HCT116 (cell line): ENCODE data around the gene ERMAP. TPM values are rescaled to one million over a fixed set of nuclear protein-coding genes. Genes with fewer than 3 reads are reported as not detected.

Experiments
- ATAC-seq: fragments of 200-7000 bp; cut with Tn5 transposase; 2 replicates; pipeline ENCODE4 v1.9.1; 2020; ENCODE audit warnings: mild to moderate bottlenecking, moderate library complexity
- BruUV-seq: library from RNA; stranded (reverse); fragments of 400-500 nt; replicated peaks from 2 replicates; lab custom pipeline; 2021; lab: Mats Ljungman, UMichigan
- CTCF ChIA-PET: fragments of 300-600 bp; sonication (Branson Sonifier 250); formaldehyde crosslinking; loops from one replicate; lab custom pipeline; 2021; ENCODE audit warnings: antibody characterized with exemption; lab: Charles Lee
- POLR2A ChIA-PET: fragments of 300-600, 350-600 bp; sonication (Branson Sonifier 250); formaldehyde crosslinking; loops from one replicate; lab custom pipeline; 2021; ENCODE audit warnings: antibody characterized with exemption; lab: Charles Lee
- RAD21 ChIA-PET, 2 experiments: fragments of 300-600 bp; sonication (Branson Sonifier 250); formaldehyde crosslinking; loops; one replicate each; lab custom pipeline; 2023; ENCODE audit warnings: low total read pairs in 2 of 2; ENCODE audit not compliant: uncharacterized antibody in 2 of 2, unreplicated experiment in 2 of 2, low non-redundant PET in 1 of 2; lab: Charles Lee
- DNase-seq: peaks from one replicate; pipeline ENCODE4 v3.0.0-alpha.2; 2010; ENCODE audit warnings: low read depth, low spot score
- H2AFZ ChIP-seq: fragments of 200-600 bp; shearing (Covaris generic), sonication (generic); 2 replicates; pipeline ENCODE4 v1.6.1; 2017; ENCODE audit warnings: low read depth, mixed run types, mixed read lengths, antibody characterized with exemption, low read length; ENCODE audit not compliant: poor library complexity, severe bottlenecking
- H3K27ac ChIP-seq: 2 replicates; pipeline ENCODE4 v1.5.1; 2012; ENCODE audit warnings: low read depth, low read length
- H3K27me3 ChIP-seq: fragments of 200-600 bp; sonication (generic); 2 replicates; pipeline ENCODE4 v1.6.1; 2016; ENCODE audit warnings: mixed run types, low read length, mixed read lengths; ENCODE audit not compliant: insufficient read depth
- H3K36me3 ChIP-seq, 2 experiments: fragments of 200-500 bp in 1 of 2; fragments of 200-600 bp in 1 of 2; sonication (Bioruptor generic) in 1 of 2; sonication (generic) in 1 of 2; 2 replicates each; pipeline versions ENCODE4 v1.5.1 to v1.6.1; 2014 to 2016; ENCODE audit warnings: low read length in 2 of 2, inconsistent platforms in 1 of 2, mixed read lengths in 1 of 2, mixed run types in 1 of 2; ENCODE audit not compliant: insufficient read depth in 2 of 2, control insufficient read depth in 1 of 2
- H3K4me1 ChIP-seq, 2 experiments: fragments of 200-600 bp in 1 of 2; sonication (generic) in 1 of 2; 2 replicates each; pipeline versions ENCODE4 v1.5.1 to v1.6.1; 2012 to 2017; ENCODE audit warnings: low read length in 2 of 2, inconsistent platforms in 1 of 2, mild to moderate bottlenecking in 1 of 2, mixed read lengths in 1 of 2, mixed run types in 1 of 2, moderate library complexity in 1 of 2; ENCODE audit not compliant: insufficient read depth in 2 of 2, control insufficient read depth in 1 of 2
- H3K4me2 ChIP-seq: fragments of 200-600 bp; sonication (generic); 2 replicates; pipeline ENCODE4 v1.6.1; 2017; ENCODE audit warnings: mixed run types, low read length, mixed read lengths
- H3K4me3 ChIP-seq, 2 experiments: fragments of 200-600 bp in 1 of 2; sonication (generic) in 1 of 2; replicated peaks in 1 of 2; 2 replicates each; pipeline ENCODE4 v1.5.1; 2011 to 2016; ENCODE audit warnings: low read length in 2 of 2, control low read depth in 1 of 2, low read depth in 1 of 2, mild to moderate bottlenecking in 1 of 2, mixed read lengths in 1 of 2, mixed run types in 1 of 2
- H3K79me2 ChIP-seq: fragments of 200-600 bp; sonication (generic); 2 replicates; pipeline ENCODE4 v1.6.1; 2017; ENCODE audit warnings: mild to moderate bottlenecking, mixed run types, low read length, moderate library complexity, mixed read lengths; ENCODE audit not compliant: insufficient read depth
- H3K9ac ChIP-seq: fragments of 200-600 bp; sonication (generic); 2 replicates; pipeline ENCODE4 v1.6.1; 2016; ENCODE audit warnings: low read length, mixed read lengths
- H3K9me2 ChIP-seq: fragments of 200-600 bp; sonication (generic), shearing (Covaris generic); 2 replicates; pipeline ENCODE4 v1.6.1; 2017; ENCODE audit warnings: mixed run types, mild to moderate bottlenecking, moderate library complexity; ENCODE audit not compliant: insufficient read depth
- H3K9me3 ChIP-seq, 2 experiments: fragments of 200-500 bp in 1 of 2; fragments of 200-600 bp in 1 of 2; sonication (Bioruptor generic) in 1 of 2; sonication (generic) in 1 of 2; 2 replicates each; pipeline ENCODE4 v1.6.1; 2014 to 2017; ENCODE audit warnings: low read length in 2 of 2, mixed read lengths in 2 of 2, inconsistent platforms in 1 of 2, low read depth in 1 of 2, mild to moderate bottlenecking in 1 of 2, mixed run types in 1 of 2, moderate library complexity in 1 of 2; ENCODE audit not compliant: control insufficient read depth in 1 of 2, insufficient read depth in 1 of 2
- H4K20me1 ChIP-seq: fragments of 200-600 bp; sonication (generic), shearing (Covaris generic); 2 replicates; pipeline ENCODE4 v1.6.1; 2017; ENCODE audit warnings: mixed run types, mild to moderate bottlenecking, moderate library complexity; ENCODE audit not compliant: insufficient read depth
- CBX3 ChIP-seq: IDR thresholded peaks from 2 replicates; pipeline ENCODE4 v1.6.1; 2012; ENCODE audit warnings: low read depth
- CTCF ChIP-seq, 3 experiments: fragments of 200-600 bp in 1 of 3; sonication (generic) in 1 of 3; IDR thresholded peaks in 2 of 3; conservative IDR thresholded peaks in 1 of 3; 2 replicates each; pipeline ENCODE4 v1.5.1; 2012 to 2017; ENCODE audit warnings: low read depth in 2 of 3, low read length in 2 of 3, antibody characterized with exemption in 1 of 3, borderline replicate concordance in 1 of 3, control low read depth in 1 of 3, mild to moderate bottlenecking in 1 of 3, mixed read lengths in 1 of 3, mixed run types in 1 of 3, moderate library complexity in 1 of 3; ENCODE audit not compliant: insufficient read depth in 1 of 3
- EGR1 ChIP-seq: IDR thresholded peaks from 2 replicates; pipeline ENCODE4 v1.6.1; 2012; ENCODE audit warnings: low read depth
- ELF1 ChIP-seq: IDR thresholded peaks from 2 replicates; pipeline ENCODE4 v1.6.1; 2012; ENCODE audit warnings: low read depth, borderline replicate concordance
- JUND ChIP-seq: IDR thresholded peaks from 2 replicates; pipeline ENCODE4 v1.6.1; 2012
- MAX ChIP-seq: IDR thresholded peaks from 2 replicates; pipeline ENCODE4 v1.6.1; 2012
- POLR2A ChIP-seq: IDR thresholded peaks from 2 replicates; pipeline ENCODE4 v1.7.0; 2011; ENCODE audit warnings: borderline replicate concordance; ENCODE audit not compliant: insufficient read depth, insufficient read length; ENCODE audit errors: extremely low read depth
- POLR2AphosphoS5 ChIP-seq: IDR thresholded peaks from 2 replicates; pipeline ENCODE4 v1.6.1; 2011; ENCODE audit warnings: mild to moderate bottlenecking, low read depth, low read length, moderate library complexity
- SIN3A ChIP-seq: IDR thresholded peaks from 2 replicates; pipeline ENCODE4 v1.6.1; 2012; ENCODE audit warnings: low read depth
- SP1 ChIP-seq: IDR thresholded peaks from 2 replicates; pipeline ENCODE4 v1.6.1; 2012; ENCODE audit warnings: low read depth
- ZFX ChIP-seq: fragments of 450-650 bp; IDR thresholded peaks from 2 replicates; pipeline ENCODE4 v1.6.1; 2017
- intact Hi-C: fragments of 100-400 bp; cut with micrococcal nuclease; formaldehyde crosslinking; loops from 2 replicates; pipeline ENCODE4 v1.10.0; 2022
- total RNA-seq: library from RNA; stranded (reverse); gene quantifications from one replicate; pipeline ENCODE4 v1.2.1, GENCODE V29; 2021; ENCODE audit not compliant: unreplicated experiment
- TF ChIP-seq, protein P1 (sequence below): IDR thresholded peaks from 2 replicates; pipeline ENCODE4 v1.6.1; 2012; ENCODE audit warnings: low read depth
- TF ChIP-seq, protein P2 (sequence below): IDR thresholded peaks from 2 replicates; pipeline ENCODE4 v1.6.1; 2012

The ERMAP gene
- total RNA-seq, 1 experiment from 2014 or later, result 5.4 TPM

DNA sequence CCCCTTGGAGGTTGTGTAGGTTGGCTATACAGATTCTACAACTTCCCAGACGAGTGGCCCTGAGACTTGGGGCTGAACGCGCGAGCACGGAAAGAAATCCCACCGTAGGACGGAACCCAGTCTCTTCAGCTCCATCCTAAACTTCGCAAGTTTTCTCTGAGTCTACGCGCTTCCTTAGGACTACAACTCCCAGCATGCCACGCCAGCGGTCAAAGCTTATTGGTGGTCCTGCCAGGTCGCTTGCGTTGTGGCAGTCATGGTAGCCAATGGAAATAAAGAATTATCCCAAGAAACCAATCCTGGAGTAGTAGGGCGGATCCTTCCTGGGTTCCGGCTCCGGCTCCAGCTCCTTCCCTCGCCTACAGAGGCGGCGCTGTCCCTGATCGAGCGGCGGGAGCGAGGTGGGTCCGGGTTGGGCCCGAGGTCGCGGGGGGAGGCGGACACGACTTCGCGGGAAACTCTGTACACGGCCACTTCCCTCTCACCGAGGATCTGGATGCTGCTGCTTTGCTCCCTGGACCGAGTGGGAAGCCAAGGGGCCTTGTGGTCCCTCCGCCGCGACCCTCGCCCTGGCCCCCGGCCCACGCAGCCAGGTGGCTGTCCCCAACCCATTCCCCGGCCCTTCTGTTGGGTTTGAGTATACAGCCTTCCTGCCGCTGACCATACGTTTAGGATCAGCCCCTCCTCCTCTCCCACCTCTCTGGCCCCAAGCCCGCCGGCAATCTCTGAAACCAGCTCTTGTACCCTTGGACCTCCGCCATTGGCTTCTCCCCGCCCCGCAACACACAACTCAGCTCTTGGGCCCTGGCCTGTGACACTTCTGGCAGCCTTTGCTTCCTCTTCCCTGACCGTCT, 29.6 kb downstream of the ERMAP start, which contains the start of gene ZNF691:
ZNF691 (plus strand) TSS at position 357 of the 854 bp plus-strand sequence. CDS start 3,046 bp downstream, outside the sequence.
- CTCF ChIA-PET, result interaction anchor here (0.7 to 2.2 kb wide), 10 partner anchors 8 to 268 kb away, joined by 3 to 10 read pairs (median 4); partner anchors contain the start of genes C1orf50, ERMAP, P3H1 and SVBP
- Histone ChIP-seq H3K9me2 (no peaks in the 10 kb centered on the region), H3K4me2 (peak within 1 kb of the TSS; percentile 83), H3K79me2 (peaks cover 23% of the 10 kb centered on the region), H3K27me3 (no peaks in the 10 kb centered on the region), H3K9ac (peak within 1 kb of the TSS; percentile 77), H3K36me3 (peaks cover 7 to 8% of the 10 kb centered on the region in 2 experiments; a peak in 3 of 4 replicates), H2AFZ (peak within 1 kb of the TSS; percentile 94), H4K20me1 (no peaks in the 10 kb centered on the region), H3K27ac (peak within 1 kb of the TSS; percentile 53), H3K4me3 (peak within 1 kb of the TSS; percentile 79 to 82), H3K9me3 (no peaks in the 10 kb centered on the region), H3K4me1 (peaks cover 7 to 16% of the 10 kb centered on the region in 2 experiments; a peak in 3 of 4 replicates)
- RAD21 ChIA-PET, result interaction anchor here (0.8 to 1.5 kb wide), 3 partner anchors 80 to 227 kb away, joined by 3 to 7 read pairs (median 4); no protein-coding TSS in a partner anchor
- DNase-seq (peak; percentile 95), ATAC-seq (peak; percentile 99)
- POLR2A ChIA-PET, result interaction anchor here (0.7 to 1.6 kb wide), 9 partner anchors 13 to 326 kb away, joined by 3 to 7 read pairs (median 3); partner anchors contain the start of genes CFAP57, EBNA1BP2 and ERMAP
- TF ChIP-seq MAX (peak; percentile 45; the same call in 1 of the 2 replicates), ZFX (peak; percentile 76), CBX3 (0 out of 2 replicates have a peak, but pooled peaks have one; percentile 13), EGR1 (peak; percentile 64; the same call in 1 of the 2 replicates), CTCF (IDR thresholded peaks at IDR 0.05 in 2 of 3, conservative IDR thresholded peaks at IDR 0.05 in 1 of 3; ENCODE audit: borderline replicate concordance in 1 of 3, insufficient read depth in 1 of 3, low read depth in 2 of 3, low read length in 2 of 3) (peak in 2 of 3 experiments; percentile 32 to 49; a peak in 4 of 6 replicates), SP1 (peak; percentile 100), POLR2A (peak; percentile 67), JUND (no peak), SIN3A (peak; percentile 50), ELF1 (peak; percentile 68; the same call in 1 of the 2 replicates), POLR2AphosphoS5 (peak; percentile 94)
- TF ChIP-seq, protein P1, sequence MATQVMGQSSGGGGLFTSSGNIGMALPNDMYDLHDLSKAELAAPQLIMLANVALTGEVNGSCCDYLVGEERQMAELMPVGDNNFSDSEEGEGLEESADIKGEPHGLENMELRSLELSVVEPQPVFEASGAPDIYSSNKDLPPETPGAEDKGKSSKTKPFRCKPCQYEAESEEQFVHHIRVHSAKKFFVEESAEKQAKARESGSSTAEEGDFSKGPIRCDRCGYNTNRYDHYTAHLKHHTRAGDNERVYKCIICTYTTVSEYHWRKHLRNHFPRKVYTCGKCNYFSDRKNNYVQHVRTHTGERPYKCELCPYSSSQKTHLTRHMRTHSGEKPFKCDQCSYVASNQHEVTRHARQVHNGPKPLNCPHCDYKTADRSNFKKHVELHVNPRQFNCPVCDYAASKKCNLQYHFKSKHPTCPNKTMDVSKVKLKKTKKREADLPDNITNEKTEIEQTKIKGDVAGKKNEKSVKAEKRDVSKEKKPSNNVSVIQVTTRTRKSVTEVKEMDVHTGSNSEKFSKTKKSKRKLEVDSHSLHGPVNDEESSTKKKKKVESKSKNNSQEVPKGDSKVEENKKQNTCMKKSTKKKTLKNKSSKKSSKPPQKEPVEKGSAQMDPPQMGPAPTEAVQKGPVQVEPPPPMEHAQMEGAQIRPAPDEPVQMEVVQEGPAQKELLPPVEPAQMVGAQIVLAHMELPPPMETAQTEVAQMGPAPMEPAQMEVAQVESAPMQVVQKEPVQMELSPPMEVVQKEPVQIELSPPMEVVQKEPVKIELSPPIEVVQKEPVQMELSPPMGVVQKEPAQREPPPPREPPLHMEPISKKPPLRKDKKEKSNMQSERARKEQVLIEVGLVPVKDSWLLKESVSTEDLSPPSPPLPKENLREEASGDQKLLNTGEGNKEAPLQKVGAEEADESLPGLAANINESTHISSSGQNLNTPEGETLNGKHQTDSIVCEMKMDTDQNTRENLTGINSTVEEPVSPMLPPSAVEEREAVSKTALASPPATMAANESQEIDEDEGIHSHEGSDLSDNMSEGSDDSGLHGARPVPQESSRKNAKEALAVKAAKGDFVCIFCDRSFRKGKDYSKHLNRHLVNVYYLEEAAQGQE, result no peak
- TF ChIP-seq, protein P2, sequence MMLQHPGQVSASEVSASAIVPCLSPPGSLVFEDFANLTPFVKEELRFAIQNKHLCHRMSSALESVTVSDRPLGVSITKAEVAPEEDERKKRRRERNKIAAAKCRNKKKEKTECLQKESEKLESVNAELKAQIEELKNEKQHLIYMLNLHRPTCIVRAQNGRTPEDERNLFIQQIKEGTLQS, result no peak
- no TSS peak for BruUV-seq
- intact Hi-C loops, result no loop called here
